Small intestine (tissue), 7 donors: Measurements from ENCODE around the gene PUS10. TPM values are rescaled to one million over a fixed set of nuclear protein-coding genes. Genes with fewer than 3 reads are reported as not detected.

ENCODE experiments used
- DNase-seq, 2 donors: peaks; one replicate each; pipeline versions ENCODE4 v3.0.0 to v3.0.0-alpha.2; 2013
- FAIRE-seq: peaks from 2 replicates; lab custom pipeline; 2012; peaks lifted over from hg19 to GRCh38; lab: Jason Lieb, UNC
- H3K27ac ChIP-seq, 3 donors: one replicate each; pipeline ENCODE4 v1.5.1; 2013; ENCODE audit warnings: low read length in 2 of 3, mild to moderate bottlenecking in 2 of 3, control low read depth in 1 of 3, inconsistent platforms in 1 of 3, low read depth in 1 of 3, moderate library complexity in 1 of 3
- H3K27me3 ChIP-seq, 3 donors: one replicate each; pipeline ENCODE4 v1.6.1; 2013; ENCODE audit warnings: low read length in 3 of 3, inconsistent platforms in 1 of 3; ENCODE audit not compliant: control insufficient read depth in 3 of 3, insufficient read depth in 3 of 3
- H3K36me3 ChIP-seq, 3 donors: one replicate each; pipeline ENCODE4 v1.6.1; 2013; ENCODE audit warnings: low read length in 3 of 3, inconsistent platforms in 1 of 3, low read depth in 1 of 3, mild to moderate bottlenecking in 1 of 3, moderate library complexity in 1 of 3; ENCODE audit not compliant: control insufficient read depth in 3 of 3, insufficient read depth in 2 of 3
- H3K4me1 ChIP-seq, 3 donors: one replicate each; pipeline ENCODE4 v1.6.1; 2013; ENCODE audit warnings: low read length in 2 of 3, inconsistent platforms in 1 of 3, low read depth in 1 of 3, mild to moderate bottlenecking in 1 of 3, moderate library complexity in 1 of 3; ENCODE audit not compliant: control insufficient read depth in 3 of 3, insufficient read depth in 2 of 3
- H3K4me3 ChIP-seq, 3 donors: one replicate each; pipeline ENCODE4 v1.5.1; 2013; ENCODE audit warnings: low read length in 3 of 3, control low read depth in 1 of 3, inconsistent platforms in 1 of 3, low read depth in 1 of 3, mild to moderate bottlenecking in 1 of 3, moderate library complexity in 1 of 3
- H3K9me3 ChIP-seq, 2 donors: one replicate each; pipeline ENCODE4 v1.6.1; 2013; ENCODE audit warnings: low read depth in 1 of 2, low read length in 1 of 2; ENCODE audit not compliant: control insufficient read depth in 2 of 2, insufficient read depth in 1 of 2
- WGBS, 3 donors: extraction: QIAGEN DNeasy Blood & Tissue Kit; methylation state at CpG; one replicate each; pipeline ENCODE4 v1.1.7; 2013; 5-methylcytosine and 5-hydroxymethylcytosine counted together
- polyA plus RNA-seq, 4 donors: library from polyadenylated mRNA; stranded (reverse) in 3 of 4; unstranded in 1 of 4; fragments of 200-250 nt in 3 of 4; fragments of 120-200 nt in 1 of 4; gene quantifications; one replicate each; pipeline versions ENCODE4 v1.2.1 to v1.2.3, GENCODE V29; 2013
- donor health status: healthy with polysubstance abuse.
- donor health status: control.
- donor health status: control.
- donor health status: Bipolar disorder and iron deficiency.
- donor health status: healthy.

The PUS10 gene
- polyA plus RNA-seq, 4 donors: 4.6 to 16.7 (median 9.3) TPM

DNA sequence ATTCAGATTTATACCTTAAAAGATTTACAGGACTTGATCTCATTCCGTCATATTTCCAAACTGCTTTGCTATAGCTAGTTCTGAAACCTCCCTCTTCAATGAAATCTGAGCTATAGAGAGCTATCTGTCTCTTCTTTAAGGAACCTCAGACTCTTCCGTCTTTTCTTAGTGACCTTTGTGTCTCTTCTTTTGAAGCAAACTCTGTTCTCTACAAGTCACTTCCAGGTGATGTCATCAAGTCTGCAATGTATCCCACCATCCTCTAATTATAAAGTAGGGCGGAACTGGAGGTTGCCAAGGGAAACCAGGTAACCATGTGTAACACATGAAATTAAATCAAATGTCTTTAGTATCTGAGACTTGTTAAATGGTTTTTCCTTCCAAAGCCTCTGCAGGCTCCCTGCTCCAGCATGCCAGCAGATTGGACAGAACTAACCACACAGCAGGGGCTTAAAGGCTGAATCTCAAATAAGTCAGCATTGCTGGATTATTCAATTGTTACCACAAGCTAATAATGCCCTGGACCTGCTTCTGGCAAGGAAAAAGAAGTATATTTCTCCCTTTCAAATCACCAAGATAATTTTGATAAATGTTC, 41.7 kb downstream of the PUS10 start:
- H3K4me3 ChIP-seq: no peak overlapping the region
- peak overlapping the region in 1 of 3 donors; percentile 31 for H3K27ac ChIP-seq
- DNase-seq (peak in 1 of 2 donors; percentile 67), FAIRE-seq (no peak)
- peaks cover 0 to 18% (median 2%) of the 10 kb centered on the region in 3 donors for H3K36me3 ChIP-seq
- WGBS, 3 donors: 70 to 83% (median 81%) methylated on average over 3 of the region's 3 CpGs
- H3K27me3 ChIP-seq: no peaks in the 10 kb centered on the region
- H3K9me3 ChIP-seq: no peaks in the 10 kb centered on the region
- H3K4me1 ChIP-seq: no peaks in the 10 kb centered on the region

DNA sequence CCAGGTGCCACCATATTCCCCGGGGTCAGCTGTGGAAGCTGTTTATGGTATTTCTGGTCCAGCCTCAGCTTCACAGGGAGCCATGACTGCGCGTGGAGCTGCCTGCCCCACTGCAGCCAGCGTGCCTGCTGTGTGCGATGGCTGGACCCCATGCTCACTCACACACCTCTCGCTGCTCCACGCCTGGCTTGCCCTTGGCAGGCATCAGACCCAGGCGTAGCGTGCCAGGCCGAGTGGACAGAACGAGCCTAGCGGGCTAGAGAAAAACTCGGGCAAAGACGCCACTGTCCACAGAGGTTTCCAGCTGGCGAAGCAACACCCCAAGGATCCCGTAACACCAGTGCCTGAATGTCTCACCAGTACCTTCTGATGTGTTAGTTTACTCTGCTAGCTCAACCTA, 43.4 kb downstream of the PUS10 start:
- H3K27me3 ChIP-seq: no peaks in the 10 kb centered on the region
- H3K4me1 ChIP-seq: no peaks in the 10 kb centered on the region
- no peaks in the 10 kb centered on the region for H3K9me3 ChIP-seq
- H3K27ac ChIP-seq: no peak overlapping the region
- DNase-seq (no peak), FAIRE-seq (no peak)
- no peak overlapping the region for H3K4me3 ChIP-seq
- H3K36me3 ChIP-seq: peaks cover 0 to 20% (median under 1%) of the 10 kb centered on the region in 3 donors
- 95 to 98% (median 98%) methylated on average over 16 of the region's 16 CpGs for WGBS, 3 donors

- H3K27me3 ChIP-seq: no peaks in the 10 kb centered on the region
- H3K9me3 ChIP-seq: no peaks in the 10 kb centered on the region
- no peak overlapping the region for H3K4me3 ChIP-seq
- WGBS, 3 donors: 83 to 92% (median 87%) methylated on average over 5 of the region's 5 CpGs
- H3K27ac ChIP-seq: no peak overlapping the region
- H3K36me3 ChIP-seq: peaks cover 0 to 20% (median 0%) of the 10 kb centered on the region in 3 donors
- no peak for FAIRE-seq
- no peak for DNase-seq
- H3K4me1 ChIP-seq: no peaks in the 10 kb centered on the region
Observed at GRCh38 chr2:60973705-60974104, 44.4 kb downstream of the PUS10 start.

GRCh38 chr2:60972889-60973656, 45.0 kb downstream of the PUS10 start:
- peaks cover 0 to 20% (median 0%) of the 10 kb centered on the region in 3 donors for H3K36me3 ChIP-seq
- no peaks in the 10 kb centered on the region for H3K4me1 ChIP-seq
- WGBS, 3 donors: 93 to 95% (median 94%) methylated on average over 29 to 32 of the region's 32 CpGs
- no peak overlapping the region for H3K4me3 ChIP-seq
- DNase-seq (no peak), FAIRE-seq (no peak)
- no peaks in the 10 kb centered on the region for H3K9me3 ChIP-seq
- no peaks in the 10 kb centered on the region for H3K27me3 ChIP-seq
- no peak overlapping the region for H3K27ac ChIP-seq

DNA sequence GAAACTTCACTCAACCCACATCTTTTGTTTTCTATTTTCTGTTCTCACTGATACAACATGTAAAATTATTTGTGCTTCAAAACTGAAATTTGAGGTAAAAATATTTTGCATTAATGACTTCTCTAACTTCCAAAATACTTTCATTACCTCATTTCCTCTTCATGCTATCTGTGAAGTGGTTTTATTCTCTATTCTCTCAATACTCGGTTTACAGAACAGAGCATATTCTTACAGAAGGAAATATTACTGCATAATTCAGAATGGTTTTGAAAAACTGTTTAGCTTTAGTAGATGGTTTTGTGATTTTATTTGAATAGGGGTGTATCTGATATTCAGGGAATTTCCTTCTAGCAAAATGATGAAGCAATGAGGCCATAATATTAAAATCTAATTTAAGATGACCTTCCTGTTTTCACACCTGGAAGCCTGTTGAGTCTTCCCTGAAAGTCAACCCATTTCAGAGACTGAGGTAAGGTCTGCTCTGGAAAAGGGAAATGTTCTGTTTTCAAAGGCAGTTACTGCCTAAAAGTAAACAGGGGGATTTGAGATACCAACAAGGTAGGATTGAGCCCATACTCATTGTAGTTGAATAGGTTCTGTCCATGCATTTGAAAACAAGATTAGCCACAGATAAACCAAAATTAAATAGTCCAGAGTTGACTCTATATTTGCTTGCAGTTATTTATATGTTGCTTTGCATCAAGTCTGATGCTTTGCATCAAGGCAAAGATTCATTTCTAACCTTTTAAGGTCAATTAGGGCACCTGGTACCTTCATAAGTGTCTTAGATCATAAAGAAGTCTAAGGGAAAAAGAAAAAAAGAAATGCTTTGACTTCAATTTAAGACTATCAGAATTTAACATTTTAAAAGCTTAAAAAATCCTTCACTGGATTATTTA, 51.3 kb downstream of the PUS10 start:
- Histone ChIP-seq H3K27ac (no peak overlapping the region), H3K27me3 (no peaks in the 10 kb centered on the region), H3K4me3 (no peak overlapping the region), H3K36me3 (peaks cover under 1 to 4% (median 2%) of the 10 kb centered on the region in 3 donors), H3K4me1 (no peaks in the 10 kb centered on the region), H3K9me3 (no peaks in the 10 kb centered on the region)
- DNase-seq: no peak
- no peak for FAIRE-seq
- 60 to 78% (median 68%) methylated on average over 1 of the region's 1 CpG for WGBS, 3 donors

DNA sequence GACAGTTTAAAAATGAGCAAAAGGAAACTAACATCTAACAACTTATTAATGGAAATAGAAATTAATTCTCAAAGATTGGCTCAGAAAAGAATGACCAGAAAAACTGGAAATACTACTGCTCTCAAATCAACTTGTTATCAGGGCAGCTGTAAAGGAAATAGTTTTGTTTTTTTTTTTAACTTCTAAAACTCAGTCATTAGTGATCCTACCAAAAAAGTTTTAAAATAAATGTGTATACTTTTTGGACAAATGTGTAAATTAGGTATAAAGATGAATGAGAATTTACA, 52.6 kb downstream of the PUS10 start:
- FAIRE-seq (no peak), DNase-seq (no peak)
- Histone ChIP-seq H3K4me1 (no peaks in the 10 kb centered on the region), H3K27ac (no peak overlapping the region), H3K9me3 (no peaks in the 10 kb centered on the region), H3K4me3 (no peak overlapping the region), H3K27me3 (no peaks in the 10 kb centered on the region), H3K36me3 (peaks cover 2 to 3% (median 2%) of the 10 kb centered on the region in 3 donors)

- FAIRE-seq (no peak), DNase-seq (peak in 1 of 2 donors; percentile 28)
- no peak overlapping the region for H3K27ac ChIP-seq
- no peaks in the 10 kb centered on the region for H3K4me1 ChIP-seq
- WGBS, 3 donors: 78 to 87% (median 83%) methylated on average over 7 of the region's 7 CpGs
- peaks cover 2 to 5% (median 4%) of the 10 kb centered on the region in 3 donors for H3K36me3 ChIP-seq
- no peak overlapping the region for H3K4me3 ChIP-seq
- no peaks in the 10 kb centered on the region for H3K27me3 ChIP-seq
- H3K9me3 ChIP-seq: no peaks in the 10 kb centered on the region
Observed at GRCh38 chr2:60964651-60965498, 53.2 kb downstream of the PUS10 start.

- no peak for DNase-seq
- no peaks in the 10 kb centered on the region for H3K27me3 ChIP-seq
- H3K4me3 ChIP-seq: no peak overlapping the region
- no peak overlapping the region for H3K27ac ChIP-seq
- no peak for FAIRE-seq
- H3K9me3 ChIP-seq: no peaks in the 10 kb centered on the region
- H3K36me3 ChIP-seq: peaks cover 2 to 10% (median 4%) of the 10 kb centered on the region in 3 donors
- no peaks in the 10 kb centered on the region for H3K4me1 ChIP-seq
Observed at GRCh38 chr2:60963190-60963589, 54.9 kb downstream of the PUS10 start.
